Retinal pigment epithelial cell (primary cell): ENCODE measurements around the gene STUB1.

Experiments used
- DNase-seq: peaks from one replicate; pipeline ENCODE4 v3.0.0-alpha.2; 2010; ENCODE audit warnings: low read depth
- H3K4me3 ChIP-seq: 2 replicates; pipeline ENCODE4 v1.5.1; 2011; ENCODE audit warnings: mild to moderate bottlenecking, low read length, control low read depth, moderate library complexity
- TF ChIP-seq, protein P1 (sequence below): conservative IDR thresholded peaks from 2 replicates; pipeline ENCODE4 v1.5.1; 2011; ENCODE audit warnings: low read depth, low read length, control low read depth, inconsistent platforms

Gene STUB1

GRCh38 chr16:726188-726437, 45.9 kb downstream of the STUB1 start:
- TF ChIP-seq, protein P1, sequence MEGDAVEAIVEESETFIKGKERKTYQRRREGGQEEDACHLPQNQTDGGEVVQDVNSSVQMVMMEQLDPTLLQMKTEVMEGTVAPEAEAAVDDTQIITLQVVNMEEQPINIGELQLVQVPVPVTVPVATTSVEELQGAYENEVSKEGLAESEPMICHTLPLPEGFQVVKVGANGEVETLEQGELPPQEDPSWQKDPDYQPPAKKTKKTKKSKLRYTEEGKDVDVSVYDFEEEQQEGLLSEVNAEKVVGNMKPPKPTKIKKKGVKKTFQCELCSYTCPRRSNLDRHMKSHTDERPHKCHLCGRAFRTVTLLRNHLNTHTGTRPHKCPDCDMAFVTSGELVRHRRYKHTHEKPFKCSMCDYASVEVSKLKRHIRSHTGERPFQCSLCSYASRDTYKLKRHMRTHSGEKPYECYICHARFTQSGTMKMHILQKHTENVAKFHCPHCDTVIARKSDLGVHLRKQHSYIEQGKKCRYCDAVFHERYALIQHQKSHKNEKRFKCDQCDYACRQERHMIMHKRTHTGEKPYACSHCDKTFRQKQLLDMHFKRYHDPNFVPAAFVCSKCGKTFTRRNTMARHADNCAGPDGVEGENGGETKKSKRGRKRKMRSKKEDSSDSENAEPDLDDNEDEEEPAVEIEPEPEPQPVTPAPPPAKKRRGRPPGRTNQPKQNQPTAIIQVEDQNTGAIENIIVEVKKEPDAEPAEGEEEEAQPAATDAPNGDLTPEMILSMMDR = no peak
- H3K4me3 ChIP-seq = no peak overlapping the region
- DNase-seq = no peak

GRCh38 chr16:726438-727290, 46.5 kb downstream of the STUB1 start, which contains the start of the genes CCDC78 and HAGHL:
Gene CCDC78, minus strand, starts transcription at chr16:726443. Its CDS starts 76 bp downstream, at chr16:726367.
Gene HAGHL, plus strand, starts transcription at chr16:727106. Its CDS starts 404 bp downstream, at chr16:727510.
- TF ChIP-seq, protein P1 = no peak
- DNase-seq = no peak
- peak within 1 kb of the TSS; percentile 65 for H3K4me3 ChIP-seq

DNA sequence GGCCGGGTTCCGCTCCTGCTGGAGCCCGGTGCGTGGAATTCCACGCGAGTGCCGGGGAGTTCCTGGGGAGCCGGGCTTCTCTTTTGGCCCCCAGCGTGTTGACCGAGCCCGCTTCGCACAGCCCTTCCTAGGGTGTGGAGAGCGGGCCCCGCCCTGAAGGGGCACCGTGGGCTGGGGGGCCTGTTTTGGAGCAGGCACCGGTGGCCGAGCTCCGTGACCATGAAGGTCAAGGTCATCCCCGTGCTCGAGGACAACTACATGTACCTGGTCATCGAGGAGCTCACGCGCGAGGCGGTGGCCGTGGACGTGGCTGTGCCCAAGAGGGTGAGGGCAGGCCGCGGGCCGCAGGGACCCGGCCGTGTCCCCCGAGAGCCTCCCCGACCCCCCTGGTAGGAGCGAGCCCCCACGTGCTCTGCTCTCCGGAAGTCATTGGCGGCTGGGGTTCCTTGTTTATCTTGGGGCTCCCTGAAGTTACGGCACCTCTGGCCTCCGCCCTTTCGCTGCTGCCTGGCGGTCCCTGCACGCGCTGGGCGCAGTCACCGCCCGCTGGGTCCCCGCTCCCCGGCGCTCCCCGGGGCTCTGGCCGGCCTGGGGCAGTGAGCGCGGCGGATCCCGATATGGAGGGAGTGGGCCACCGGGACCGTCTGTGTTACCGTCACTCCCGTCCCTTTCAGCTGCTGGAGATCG, 47.2 kb downstream of the STUB1 start:
- TF ChIP-seq, protein P1 = no peak
- no peak for DNase-seq
- peak overlapping the region; percentile 65 for H3K4me3 ChIP-seq

DNA sequence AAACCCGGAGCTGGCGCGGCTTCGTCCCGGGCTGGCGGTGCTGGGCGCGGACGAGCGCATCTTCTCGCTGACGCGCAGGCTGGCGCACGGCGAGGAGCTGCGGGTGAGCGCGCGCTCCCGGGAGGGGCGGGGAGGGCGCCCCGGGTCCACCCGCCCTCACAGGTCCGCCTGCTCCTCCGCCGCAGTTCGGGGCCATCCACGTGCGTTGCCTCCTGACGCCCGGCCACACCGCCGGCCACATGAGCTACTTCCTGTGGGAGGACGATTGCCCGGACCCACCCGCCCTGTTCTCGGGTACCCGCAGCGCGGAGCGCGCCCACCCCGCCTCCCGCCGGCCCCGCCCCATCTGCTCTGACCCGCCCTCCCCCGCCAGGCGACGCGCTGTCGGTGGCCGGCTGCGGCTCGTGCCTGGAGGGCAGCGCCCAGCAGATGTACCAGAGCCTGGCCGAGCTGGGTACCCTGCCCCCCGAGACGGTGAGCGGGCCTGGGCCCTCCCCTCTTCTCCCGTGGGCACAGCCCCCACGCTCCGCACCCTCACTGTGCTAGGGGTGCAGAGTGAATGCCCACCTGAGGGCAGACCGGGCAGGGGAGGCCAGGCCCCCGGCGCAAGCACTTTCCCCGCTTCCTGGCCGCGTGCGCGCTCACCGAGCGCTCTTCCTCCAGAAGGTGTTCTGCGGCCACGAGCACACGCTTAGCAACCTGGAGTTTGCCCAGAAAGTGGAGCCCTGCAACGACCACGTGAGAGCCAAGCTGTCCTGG, 48.1 kb downstream of the STUB1 start:
- TF ChIP-seq, protein P1 = no peak
- H3K4me3 ChIP-seq = peak overlapping the region; percentile 65
- no peak for DNase-seq

GRCh38 chr16:728890-729744, 48.9 kb downstream of the STUB1 start:
- DNase-seq = no peak
- TF ChIP-seq, protein P1 = no peak
- H3K4me3 ChIP-seq = peak overlapping the region; percentile 50
